ENCODE data around the gene RING1.

Gene RING1

GRCh38 chr6:33208091-33208967 is at the start of gene RING1:
TSS of gene RING1 (plus strand) at chr6:33208500. CDS start at chr6:33208823, 323 bp downstream.
- DNase-seq (ENCODE audit: low read depth) = peak; percentile 63

GRCh38 chr6:33160096-33160495 is 48.2 kb upstream of the RING1 start:
- DNase-seq (ENCODE audit: low read depth) = no peak

- DNase-seq (ENCODE audit: low read depth) = no peak
Observed at GRCh38 chr6:33160728-33161344, 47.5 kb upstream of the RING1 start.

- peak; percentile 68 for DNase-seq (ENCODE audit: low read depth)
Observed at GRCh38 chr6:33161354-33162331, 46.7 kb upstream of the RING1 start.

GRCh38 chr6:33163540-33163939 is 44.8 kb upstream of the RING1 start:
- no peak for DNase-seq (ENCODE audit: low read depth)

- DNase-seq (ENCODE audit: low read depth) = no peak
Observed at GRCh38 chr6:33164176-33164575, 44.1 kb upstream of the RING1 start.

- no peak for DNase-seq (ENCODE audit: low read depth)
Observed at GRCh38 chr6:33164665-33165373, 43.5 kb upstream of the RING1 start.

- DNase-seq (ENCODE audit: low read depth) = no peak
Observed at GRCh38 chr6:33165581-33166258, 42.6 kb upstream of the RING1 start.

- DNase-seq (ENCODE audit: low read depth) = no peak
Observed at GRCh38 chr6:33166363-33166762, 41.9 kb upstream of the RING1 start.

GRCh38 chr6:33166811-33167210 is 41.5 kb upstream of the RING1 start:
- no peak for DNase-seq (ENCODE audit: low read depth)

- no peak for DNase-seq (ENCODE audit: low read depth)
Observed at GRCh38 chr6:33167374-33168283, 40.7 kb upstream of the RING1 start.

- DNase-seq (ENCODE audit: low read depth) = no peak
Observed at GRCh38 chr6:33168284-33168601, 40.1 kb upstream of the RING1 start.

- no peak for DNase-seq (ENCODE audit: low read depth)
Observed at GRCh38 chr6:33168639-33169038, 39.7 kb upstream of the RING1 start.

- no peak for DNase-seq (ENCODE audit: low read depth)
Observed at GRCh38 chr6:33169291-33170175, 38.8 kb upstream of the RING1 start.

GRCh38 chr6:33170176-33171015 is 37.9 kb upstream of the RING1 start:
- DNase-seq (ENCODE audit: low read depth) = no peak

GRCh38 chr6:33171016-33171879 is 37.1 kb upstream of the RING1 start:
- no peak for DNase-seq (ENCODE audit: low read depth)
